KMS-11 (cell line): Measurements from ENCODE around the gene SLC30A2.

ENCODE experiments used
- H2AFZ ChIP-seq: fragments of 200-600 bp; sonication (generic); 2 replicates; pipeline ENCODE4 v1.6.1; 2016; ENCODE audit warnings: antibody characterized with exemption, mixed run types, low read depth
- H3K27ac ChIP-seq: fragments of 200-600 bp; sonication (generic); 2 replicates; pipeline ENCODE4 v1.6.1; 2016; ENCODE audit warnings: mild to moderate bottlenecking, mixed run types
- H3K27me3 ChIP-seq: fragments of 200-600 bp; sonication (generic); 2 replicates; pipeline ENCODE4 v1.6.1; 2017; ENCODE audit warnings: mild to moderate bottlenecking, low read depth, mixed run types, moderate library complexity; ENCODE audit not compliant: insufficient read depth
- H3K36me3 ChIP-seq: fragments of 200-600 bp; sonication (generic); 2 replicates; pipeline ENCODE4 v1.6.1; 2017; ENCODE audit warnings: mild to moderate bottlenecking, mixed run types; ENCODE audit not compliant: insufficient read depth
- H3K4me1 ChIP-seq: fragments of 200-600 bp; sonication (generic); 2 replicates; pipeline ENCODE4 v1.6.1; 2016; ENCODE audit warnings: mild to moderate bottlenecking, low read depth, mixed run types; ENCODE audit not compliant: poor library complexity, severe bottlenecking
- H3K4me2 ChIP-seq: fragments of 200-600 bp; sonication (generic); 2 replicates; pipeline ENCODE4 v1.7.0; 2016; ENCODE audit warnings: mild to moderate bottlenecking, mixed run types
- H3K4me3 ChIP-seq: fragments of 200-600 bp; sonication (generic); IDR thresholded peaks from 2 replicates; pipeline ENCODE4 v1.6.1; 2017; ENCODE audit warnings: low read depth, low read length, mixed read lengths; ENCODE audit not compliant: insufficient read depth
- H3K79me2 ChIP-seq: fragments of 200-600 bp; sonication (generic); 2 replicates; pipeline ENCODE4 v1.6.1; 2016; ENCODE audit warnings: low read depth, mixed run types; ENCODE audit not compliant: insufficient read depth
- H3K9ac ChIP-seq: fragments of 200-600 bp; sonication (generic); 2 replicates; pipeline ENCODE4 v1.6.1; 2016; ENCODE audit warnings: mild to moderate bottlenecking, mixed run types
- H4K20me1 ChIP-seq: fragments of 200-600 bp; sonication (generic); 2 replicates; pipeline ENCODE4 v1.6.1; 2016; ENCODE audit warnings: mild to moderate bottlenecking, mixed run types; ENCODE audit not compliant: insufficient read depth
- CTCF ChIP-seq: fragments of 200-600 bp; sonication (generic); conservative IDR thresholded peaks from 2 replicates; pipeline ENCODE4 v1.6.1; 2017; ENCODE audit warnings: low read depth, mild to moderate bottlenecking, antibody characterized with exemption, low read length, moderate library complexity, mixed read lengths

The SLC30A2 gene

GRCh38 chr1:25990251-25990650 lies 55.7 kb downstream of the SLC30A2 start:
- Histone ChIP-seq H3K27me3 (no peaks in the 10 kb centered on the region), H2AFZ (no peak overlapping the region), H3K4me1 (no peaks in the 10 kb centered on the region), H3K4me2 (no peak overlapping the region), H3K9ac (no peak overlapping the region), H3K36me3 (no peaks in the 10 kb centered on the region), H4K20me1 (no peaks in the 10 kb centered on the region), H3K4me3 (no peak overlapping the region), H3K79me2 (no peaks in the 10 kb centered on the region), H3K27ac (no peak overlapping the region)
- TF ChIP-seq CTCF, result no peak

GRCh38 chr1:25989440-25990234 lies 56.3 kb downstream of the SLC30A2 start:
- H3K4me3 ChIP-seq, result no peak overlapping the region
- TF ChIP-seq CTCF, result no peak
- no peaks in the 10 kb centered on the region for H3K27me3 ChIP-seq
- no peaks in the 10 kb centered on the region for H4K20me1 ChIP-seq
- no peaks in the 10 kb centered on the region for H3K36me3 ChIP-seq
- no peak overlapping the region for H3K4me2 ChIP-seq
- H3K79me2 ChIP-seq, result no peaks in the 10 kb centered on the region
- H3K4me1 ChIP-seq, result no peaks in the 10 kb centered on the region
- no peak overlapping the region for H2AFZ ChIP-seq
- H3K9ac ChIP-seq, result no peak overlapping the region
- H3K27ac ChIP-seq, result no peak overlapping the region

- H3K27ac ChIP-seq, result no peak overlapping the region
- no peak overlapping the region for H3K4me3 ChIP-seq
- no peaks in the 10 kb centered on the region for H3K27me3 ChIP-seq
- no peak overlapping the region for H2AFZ ChIP-seq
- no peaks in the 10 kb centered on the region for H3K79me2 ChIP-seq
- H4K20me1 ChIP-seq, result no peaks in the 10 kb centered on the region
- no peak for TF ChIP-seq CTCF
- no peak overlapping the region for H3K4me2 ChIP-seq
- H3K36me3 ChIP-seq, result no peaks in the 10 kb centered on the region
- no peaks in the 10 kb centered on the region for H3K4me1 ChIP-seq
- no peak overlapping the region for H3K9ac ChIP-seq
These were observed 58.0 kb downstream of the SLC30A2 start for GRCh38 chr1:25987951-25988350.
